CD14-positive monocyte (primary cell): ENCODE measurements around the gene TRIM41. TPM values are rescaled to one million over a fixed set of nuclear protein-coding genes. Genes with fewer than 3 reads are reported as not detected.

ENCODE experiments used
- DNase-seq, 3 donors: peaks; one replicate each; pipeline ENCODE4 v3.0.0-alpha.2; 2011 to 2022
- H2AFZ ChIP-seq: 2 replicates; pipeline ENCODE4 v1.6.0; 2012; ENCODE audit warnings: mild to moderate bottlenecking, low read depth, low read length, inconsistent platforms; ENCODE audit not compliant: insufficient read depth, poor library complexity, severe bottlenecking
- H3K27ac ChIP-seq, 2 donors: 1 replicate in 1 of 2; 2 replicates in 1 of 2; pipeline ENCODE4 v1.5.1; 2012 to 2013; ENCODE audit warnings: low read length in 2 of 2, control low read depth in 1 of 2, inconsistent platforms in 1 of 2, low read depth in 1 of 2, mild to moderate bottlenecking in 1 of 2
- H3K27me3 ChIP-seq, 2 donors: one replicate each; pipeline versions ENCODE4 v1.6.0 to v1.6.1; 2011 to 2013; ENCODE audit warnings: low read length in 2 of 2; ENCODE audit not compliant: control insufficient read depth in 2 of 2, insufficient read depth in 2 of 2
- H3K36me3 ChIP-seq, 2 donors: replicated peaks in 1 of 2; 1 replicate in 1 of 2; 2 replicates in 1 of 2; pipeline versions ENCODE4 v1.5.1 to v1.6.1; 2012 to 2013; ENCODE audit warnings: low read length in 2 of 2, control low read depth in 1 of 2, inconsistent platforms in 1 of 2, mild to moderate bottlenecking in 1 of 2; ENCODE audit not compliant: insufficient read depth in 2 of 2, control insufficient read depth in 1 of 2
- H3K4me1 ChIP-seq, 2 donors: 1 replicate in 1 of 2; 2 replicates in 1 of 2; pipeline versions ENCODE4 v1.5.1 to v1.6.1; 2012 to 2013; ENCODE audit warnings: low read length in 2 of 2, control low read depth in 1 of 2, inconsistent platforms in 1 of 2, mild to moderate bottlenecking in 1 of 2, moderate library complexity in 1 of 2; ENCODE audit not compliant: insufficient read depth in 2 of 2, control insufficient read depth in 1 of 2
- H3K4me2 ChIP-seq: replicated peaks from 2 replicates; pipeline ENCODE3; 2012; ENCODE audit warnings: low read length, moderate library complexity, mild to moderate bottlenecking; ENCODE audit not compliant: poor library complexity, severe bottlenecking; ENCODE audit errors: extremely low read depth
- H3K4me3 ChIP-seq, 3 experiments: fragments of 200-600 bp in 1 of 3; sonication (generic) in 1 of 3; replicated peaks in 1 of 3; 1 replicate in 2 of 3; 2 replicates in 1 of 3; pipeline ENCODE4 v1.5.1; 2011 to 2013; ENCODE audit warnings: low read length in 3 of 3, mild to moderate bottlenecking in 3 of 3, control low read depth in 2 of 3, low read depth in 2 of 3, inconsistent platforms in 1 of 3, moderate library complexity in 1 of 3
- H3K79me2 ChIP-seq: 2 replicates; pipeline ENCODE4 v1.6.0; 2012; ENCODE audit warnings: mild to moderate bottlenecking, control low read depth, inconsistent platforms, low read length, moderate library complexity; ENCODE audit not compliant: insufficient read depth
- H3K9ac ChIP-seq: 2 replicates; pipeline ENCODE4 v1.6.0; 2017; ENCODE audit warnings: low read length, mild to moderate bottlenecking; ENCODE audit not compliant: insufficient read depth, poor library complexity, severe bottlenecking
- H3K9me3 ChIP-seq, 2 donors: replicated peaks in 1 of 2; 1 replicate in 1 of 2; 2 replicates in 1 of 2; pipeline versions ENCODE4 v1.5.1 to v1.6.1; 2012 to 2013; ENCODE audit warnings: low read length in 2 of 2, control low read depth in 1 of 2; ENCODE audit not compliant: control insufficient read depth in 1 of 2, insufficient read depth in 1 of 2
- H4K20me1 ChIP-seq: 2 replicates; pipeline ENCODE4 v1.6.0; 2012; ENCODE audit warnings: mild to moderate bottlenecking, low read length, control low read depth, moderate library complexity; ENCODE audit not compliant: insufficient read depth
- H3K27ac Mint-ChIP-seq, 7 donors: one replicate each; pipeline ENCODE4 v1.8.0; 2020; ENCODE audit warnings: mild to moderate bottlenecking in 7 of 7, mixed read lengths in 7 of 7, moderate library complexity in 6 of 7, inconsistent platforms in 2 of 7
- H3K27me3 Mint-ChIP-seq, 3 donors: one replicate each; pipeline ENCODE4 v1.8.0; 2021 to 2022; ENCODE audit warnings: low read depth in 3 of 3, mild to moderate bottlenecking in 3 of 3, mixed read lengths in 3 of 3, moderate library complexity in 3 of 3, inconsistent platforms in 1 of 3
- H3K36me3 Mint-ChIP-seq, 2 donors: one replicate each; pipeline ENCODE4 v1.8.0; 2020; ENCODE audit warnings: mixed read lengths in 2 of 2, inconsistent platforms in 1 of 2, mild to moderate bottlenecking in 1 of 2
- H3K4me1 Mint-ChIP-seq: one replicate; pipeline ENCODE4 v1.8.0; 2020; ENCODE audit warnings: mild to moderate bottlenecking, mixed read lengths
- H3K4me3 Mint-ChIP-seq, 2 donors: one replicate each; pipeline ENCODE4 v1.8.0; 2020; ENCODE audit warnings: mild to moderate bottlenecking in 2 of 2, mixed read lengths in 2 of 2, moderate library complexity in 1 of 2
- H3K9me3 Mint-ChIP-seq, 7 donors: one replicate each; pipeline ENCODE4 v1.8.0; 2020 to 2022; ENCODE audit warnings: mixed read lengths in 7 of 7, mild to moderate bottlenecking in 6 of 7, moderate library complexity in 6 of 7, inconsistent platforms in 2 of 7
- WGBS: methylation state at CpG from one replicate; pipeline ENCODE4 v1.1.5; 2013; ENCODE audit warnings: missing lambda C conversion rate; ENCODE audit not compliant: insufficient coverage; 5-methylcytosine and 5-hydroxymethylcytosine counted together
- intact Hi-C, 2 donors: fragments of 100-400 bp; cut with micrococcal nuclease; formaldehyde crosslinking; loops; one replicate each; pipeline versions ENCODE4 v1.15.0 to v1.15.1; 2023
- polyA plus RNA-seq, 3 donors: library from polyadenylated mRNA; depleted of rRNA in 1 of 3; unstranded in 2 of 3; stranded (reverse) in 1 of 3; fragments of 300-500 nt in 2 of 3; fragments of >200 nt in 1 of 3; fragmentation: Illumina TruSeq in 2 of 3; gene quantifications; 1 replicate in 2 of 3; 2 replicates in 1 of 3; pipeline ENCODE4 v1.2.3, GENCODE V29; 2012 to 2021
- TF ChIP-seq, protein P1 (sequence below): fragments of 200-600 bp; IDR thresholded peaks from one replicate; pipeline ENCODE4 v1.8.0; 2022; ENCODE audit warnings: antibody characterized with exemption, mild to moderate bottlenecking

The TRIM41 gene
- polyA plus RNA-seq, 3 donors = 0.12 to 26.4 (median 0.24) TPM

GRCh38 chr5:181230551-181230950 is 7.5 kb downstream of the TRIM41 start:
- no peak overlapping the region for H2AFZ ChIP-seq
- H3K27ac Mint-ChIP-seq = no peak overlapping the region
- H3K36me3 ChIP-seq = peaks cover 26 to 72% of the 10 kb centered on the region in 2 donors
- TF ChIP-seq, protein P1, sequence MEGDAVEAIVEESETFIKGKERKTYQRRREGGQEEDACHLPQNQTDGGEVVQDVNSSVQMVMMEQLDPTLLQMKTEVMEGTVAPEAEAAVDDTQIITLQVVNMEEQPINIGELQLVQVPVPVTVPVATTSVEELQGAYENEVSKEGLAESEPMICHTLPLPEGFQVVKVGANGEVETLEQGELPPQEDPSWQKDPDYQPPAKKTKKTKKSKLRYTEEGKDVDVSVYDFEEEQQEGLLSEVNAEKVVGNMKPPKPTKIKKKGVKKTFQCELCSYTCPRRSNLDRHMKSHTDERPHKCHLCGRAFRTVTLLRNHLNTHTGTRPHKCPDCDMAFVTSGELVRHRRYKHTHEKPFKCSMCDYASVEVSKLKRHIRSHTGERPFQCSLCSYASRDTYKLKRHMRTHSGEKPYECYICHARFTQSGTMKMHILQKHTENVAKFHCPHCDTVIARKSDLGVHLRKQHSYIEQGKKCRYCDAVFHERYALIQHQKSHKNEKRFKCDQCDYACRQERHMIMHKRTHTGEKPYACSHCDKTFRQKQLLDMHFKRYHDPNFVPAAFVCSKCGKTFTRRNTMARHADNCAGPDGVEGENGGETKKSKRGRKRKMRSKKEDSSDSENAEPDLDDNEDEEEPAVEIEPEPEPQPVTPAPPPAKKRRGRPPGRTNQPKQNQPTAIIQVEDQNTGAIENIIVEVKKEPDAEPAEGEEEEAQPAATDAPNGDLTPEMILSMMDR = no peak
- no peaks in the 10 kb centered on the region for H3K9me3 ChIP-seq
- DNase-seq = no peak
- H3K79me2 ChIP-seq = peaks cover 21% of the 10 kb centered on the region
- H3K27me3 Mint-ChIP-seq = no peaks in the 10 kb centered on the region
- no peak overlapping the region for H3K4me2 ChIP-seq
- H3K27ac ChIP-seq = no peak overlapping the region
- intact Hi-C loops = no loop called here
- H3K4me1 Mint-ChIP-seq = peaks cover 8% of the 10 kb centered on the region
- H3K9me3 Mint-ChIP-seq = no peaks in the 10 kb centered on the region
- H3K4me3 ChIP-seq = no peak overlapping the region
- 83% methylated on average over 3 of the region's 6 CpGs for WGBS
- no peak overlapping the region for H3K4me3 Mint-ChIP-seq
- H3K27me3 ChIP-seq = no peaks in the 10 kb centered on the region
- peaks cover 17% of the 10 kb centered on the region for H4K20me1 ChIP-seq
- H3K4me1 ChIP-seq = peaks cover 0 to 3% of the 10 kb centered on the region in 2 donors
- peaks cover 48 to 79% of the 10 kb centered on the region in 2 donors for H3K36me3 Mint-ChIP-seq
- H3K9ac ChIP-seq = no peak overlapping the region

- Histone ChIP-seq H3K9ac (no peak overlapping the region), H3K79me2 (peaks cover 12% of the 10 kb centered on the region), H3K4me2 (no peak overlapping the region), H2AFZ (no peak overlapping the region), H3K36me3 (peaks cover 35 to 80% of the 10 kb centered on the region in 2 donors), H3K4me3 (no peak overlapping the region), H3K27me3 (no peaks in the 10 kb centered on the region), H3K4me1 (no peaks in the 10 kb centered on the region), H3K9me3 (no peaks in the 10 kb centered on the region), H4K20me1 (peaks cover 26% of the 10 kb centered on the region), H3K27ac (peak overlapping the region in 1 of 2 donors; percentile 14)
- Mint-ChIP-seq H3K27me3 (no peaks in the 10 kb centered on the region), H3K4me1 (peaks cover 5% of the 10 kb centered on the region), H3K36me3 (peaks cover 57 to 88% of the 10 kb centered on the region in 2 donors), H3K4me3 (no peak overlapping the region), H3K27ac (peak overlapping the region in 1 of 7 donors; percentile 73), H3K9me3 (no peaks in the 10 kb centered on the region)
- WGBS = 95% methylated on average over 4 of the region's 7 CpGs
- intact Hi-C loops = no loop called here
- DNase-seq = no peak
- TF ChIP-seq, protein P1 = no peak
These were observed 8.4 kb downstream of the TRIM41 start for GRCh38 chr5:181231432-181231831.
